ENCODE data around the gene DOP1A. TPM values are rescaled to one million over a fixed set of nuclear protein-coding genes. Genes with fewer than 3 reads are reported as not detected.

DOP1A gene
- total RNA-seq, 4 donors from 2014 or later, result 25.8 to 52.9 (median 40.6) TPM

DNA sequence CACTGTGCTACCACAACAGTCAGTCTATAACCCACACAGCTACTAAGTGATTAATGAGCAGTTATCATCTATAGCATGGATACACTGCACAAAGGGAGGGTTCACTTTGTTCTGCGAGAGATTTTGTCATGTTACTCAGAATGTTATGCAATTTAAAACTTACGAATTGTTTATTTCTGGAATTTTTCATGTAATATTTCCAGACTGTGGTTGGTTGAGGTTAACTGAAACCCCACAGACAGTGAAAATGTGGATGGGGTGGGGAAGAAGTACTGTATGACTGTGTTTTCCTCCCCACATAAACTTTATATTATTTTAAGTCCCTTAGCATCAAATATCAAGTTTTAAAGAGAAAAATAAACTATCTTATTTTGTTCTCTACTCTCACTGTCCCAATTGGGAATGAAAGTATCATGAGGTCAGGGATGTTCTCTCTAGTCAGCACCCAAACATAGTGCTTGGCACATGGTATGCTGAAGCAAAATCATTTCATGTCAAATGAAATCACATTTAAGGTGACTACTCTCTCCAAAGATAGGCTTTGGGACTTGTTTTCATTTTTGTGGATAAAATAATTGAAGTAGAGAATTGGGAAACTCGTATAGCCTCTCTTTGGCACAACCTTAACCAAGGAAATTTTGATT lies 25.4 kb downstream of the DOP1A start:
- in situ Hi-C loops (cut with MboI; ENCODE audit: low pct_ligation_motif_present in 1 of 4, low pct_unique_long_range_greater_than_20kb in 1 of 4, low sequenced_read_pairs in 3 of 4), result no loop called here
- WGBS, 2 donors (ENCODE audit: low coverage in 1 of 2), result 39 to 69% methylated on average over 3 of the region's 3 CpGs
- DNase-seq, result no peak
- intact Hi-C loops (cut with DNase I; ENCODE audit: low total_unique reads), result no loop called here
- peaks cover 0 to 4% (median 0%) of the 10 kb centered on the region in 4 donors for H3K36me3 ChIP-seq
- no peaks in the 10 kb centered on the region for H3K9me3 ChIP-seq
- no peak for TF ChIP-seq POLR2A (IDR thresholded peaks at IDR 0.05)
- no peak for TF ChIP-seq POLR2AphosphoS5 (IDR thresholded peaks at IDR 0.05)
- no peak for TF ChIP-seq EP300 (IDR thresholded peaks at IDR 0.05; ENCODE audit: low read depth)
- TF ChIP-seq, protein P1, sequence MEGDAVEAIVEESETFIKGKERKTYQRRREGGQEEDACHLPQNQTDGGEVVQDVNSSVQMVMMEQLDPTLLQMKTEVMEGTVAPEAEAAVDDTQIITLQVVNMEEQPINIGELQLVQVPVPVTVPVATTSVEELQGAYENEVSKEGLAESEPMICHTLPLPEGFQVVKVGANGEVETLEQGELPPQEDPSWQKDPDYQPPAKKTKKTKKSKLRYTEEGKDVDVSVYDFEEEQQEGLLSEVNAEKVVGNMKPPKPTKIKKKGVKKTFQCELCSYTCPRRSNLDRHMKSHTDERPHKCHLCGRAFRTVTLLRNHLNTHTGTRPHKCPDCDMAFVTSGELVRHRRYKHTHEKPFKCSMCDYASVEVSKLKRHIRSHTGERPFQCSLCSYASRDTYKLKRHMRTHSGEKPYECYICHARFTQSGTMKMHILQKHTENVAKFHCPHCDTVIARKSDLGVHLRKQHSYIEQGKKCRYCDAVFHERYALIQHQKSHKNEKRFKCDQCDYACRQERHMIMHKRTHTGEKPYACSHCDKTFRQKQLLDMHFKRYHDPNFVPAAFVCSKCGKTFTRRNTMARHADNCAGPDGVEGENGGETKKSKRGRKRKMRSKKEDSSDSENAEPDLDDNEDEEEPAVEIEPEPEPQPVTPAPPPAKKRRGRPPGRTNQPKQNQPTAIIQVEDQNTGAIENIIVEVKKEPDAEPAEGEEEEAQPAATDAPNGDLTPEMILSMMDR (IDR thresholded peaks at IDR 0.05), result no peak
- no peaks in the 10 kb centered on the region for H3K27me3 ChIP-seq
- H3K4me1 ChIP-seq, result peaks cover 4 to 12% (median 6%) of the 10 kb centered on the region in 4 donors
- H3K27ac ChIP-seq, result no peak overlapping the region
- no peak overlapping the region for H3K4me3 ChIP-seq

DNA sequence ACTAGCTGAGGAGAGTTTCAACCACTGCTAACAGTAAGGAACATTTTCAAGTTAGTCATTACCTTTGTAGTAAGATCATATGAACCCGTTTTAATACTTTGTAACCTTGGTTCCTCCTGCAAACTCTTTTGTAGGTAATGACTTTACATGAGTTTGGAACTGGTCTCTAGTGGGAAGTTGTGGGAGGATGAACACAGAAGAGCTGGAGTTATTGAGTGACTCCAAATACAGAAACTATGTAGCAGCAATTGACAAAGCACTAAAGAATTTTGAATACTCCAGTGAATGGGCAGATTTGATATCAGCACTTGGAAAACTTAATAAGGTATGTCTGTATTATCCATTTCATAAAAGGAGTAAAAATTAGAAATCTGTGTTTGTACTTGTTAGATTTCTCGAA lies 29.3 kb downstream of the DOP1A start:
- Histone ChIP-seq H3K4me3 (no peak overlapping the region), H3K36me3 (peaks cover 0 to 6% (median 0%) of the 10 kb centered on the region in 4 donors), H3K4me1 (peaks cover 2 to 9% (median 2%) of the 10 kb centered on the region in 4 donors), H3K27ac (no peak overlapping the region), H3K9me3 (no peaks in the 10 kb centered on the region), H3K27me3 (no peaks in the 10 kb centered on the region)
- no peak for TF ChIP-seq POLR2A (IDR thresholded peaks at IDR 0.05)
- TF ChIP-seq POLR2AphosphoS5 (IDR thresholded peaks at IDR 0.05), result no peak
- TF ChIP-seq EP300 (IDR thresholded peaks at IDR 0.05; ENCODE audit: low read depth), result no peak
- TF ChIP-seq, protein P1 (IDR thresholded peaks at IDR 0.05), result no peak
- no peak for DNase-seq
- in situ Hi-C loops (cut with MboI; ENCODE audit: low pct_ligation_motif_present in 1 of 4, low pct_unique_long_range_greater_than_20kb in 1 of 4, low sequenced_read_pairs in 3 of 4) (no loop called here), intact Hi-C loops (cut with DNase I; ENCODE audit: low total_unique reads) (no loop called here)
- 83 to 93% methylated on average over 2 of the region's 2 CpGs for WGBS, 2 donors (ENCODE audit: low coverage in 1 of 2)

DNA sequence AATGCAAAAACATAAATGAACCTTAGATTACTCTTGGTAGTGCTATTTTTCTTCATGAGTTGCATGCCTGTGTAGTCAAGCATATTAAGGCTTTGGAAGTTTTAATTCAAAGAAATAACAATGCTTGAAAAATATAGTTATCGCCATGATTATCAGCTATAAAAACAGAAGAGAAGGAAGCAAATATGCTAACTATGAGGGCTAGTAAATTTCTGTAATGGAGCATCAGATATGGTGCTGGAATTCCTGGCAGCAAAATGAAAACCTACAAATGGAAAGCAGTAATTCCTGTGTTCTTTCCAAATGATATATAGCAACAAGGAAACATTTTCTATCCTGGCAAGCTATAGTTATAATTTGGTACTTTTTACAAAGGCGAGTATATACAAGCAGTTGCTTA lies 29.7 kb downstream of the DOP1A start:
- in situ Hi-C loops (cut with MboI; ENCODE audit: low pct_ligation_motif_present in 1 of 4, low pct_unique_long_range_greater_than_20kb in 1 of 4, low sequenced_read_pairs in 3 of 4), result no loop called here
- TF ChIP-seq EP300 (IDR thresholded peaks at IDR 0.05; ENCODE audit: low read depth) (no peak), POLR2AphosphoS5 (IDR thresholded peaks at IDR 0.05) (no peak), POLR2A (IDR thresholded peaks at IDR 0.05) (no peak)
- TF ChIP-seq, protein P1 (IDR thresholded peaks at IDR 0.05), result no peak
- Histone ChIP-seq H3K27ac (no peak overlapping the region), H3K4me1 (peaks cover 0 to 5% (median 0%) of the 10 kb centered on the region in 4 donors), H3K27me3 (no peaks in the 10 kb centered on the region), H3K4me3 (no peak overlapping the region), H3K36me3 (peaks cover 0 to 6% (median 0%) of the 10 kb centered on the region in 4 donors), H3K9me3 (no peaks in the 10 kb centered on the region)
- WGBS, 2 donors (ENCODE audit: low coverage in 1 of 2), result 86 to 87% methylated on average over 2 of the region's 2 CpGs
- intact Hi-C loops (cut with DNase I; ENCODE audit: low total_unique reads), result no loop called here
- no peak for DNase-seq

DNA sequence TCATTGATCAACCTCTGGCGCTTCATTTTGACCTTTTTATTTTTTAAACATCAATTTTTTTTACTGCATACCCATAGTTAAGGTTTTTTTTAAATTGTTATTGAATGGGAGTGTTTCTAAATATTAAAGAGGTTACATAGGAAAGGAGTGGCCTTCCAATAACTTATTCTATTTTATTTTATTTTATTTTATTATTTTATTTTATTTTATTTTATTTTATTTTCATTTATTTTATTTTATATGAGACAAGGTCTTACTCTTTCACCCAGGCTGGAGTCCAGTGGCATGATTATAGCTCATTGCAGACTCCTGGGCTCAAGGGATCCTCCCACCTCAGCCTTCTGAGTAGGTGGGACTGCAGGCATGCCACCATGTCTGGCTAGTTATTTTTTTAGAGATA lies 30.2 kb downstream of the DOP1A start:
- Histone ChIP-seq H3K36me3 (peaks cover 0 to 6% (median 0%) of the 10 kb centered on the region in 4 donors), H3K27ac (no peak overlapping the region), H3K27me3 (no peaks in the 10 kb centered on the region), H3K4me3 (no peak overlapping the region), H3K4me1 (peaks cover 0 to under 1% (median 0%) of the 10 kb centered on the region in 4 donors), H3K9me3 (no peaks in the 10 kb centered on the region)
- WGBS, 2 donors (ENCODE audit: low coverage in 1 of 2), result 67 to 89% methylated on average over 1 of the region's 1 CpG
- intact Hi-C loops (cut with DNase I; ENCODE audit: low total_unique reads) (no loop called here), in situ Hi-C loops (cut with MboI; ENCODE audit: low pct_ligation_motif_present in 1 of 4, low pct_unique_long_range_greater_than_20kb in 1 of 4, low sequenced_read_pairs in 3 of 4) (no loop called here)
- no peak for TF ChIP-seq POLR2AphosphoS5 (IDR thresholded peaks at IDR 0.05)
- no peak for TF ChIP-seq EP300 (IDR thresholded peaks at IDR 0.05; ENCODE audit: low read depth)
- no peak for TF ChIP-seq POLR2A (IDR thresholded peaks at IDR 0.05)
- TF ChIP-seq, protein P1 (IDR thresholded peaks at IDR 0.05), result no peak
- no peak for DNase-seq
